C1 segment of cervical spinal cord (tissue), 14 donors: ENCODE results near the gene HDAC9.
"Not testable (repeated sequence)": the region's sequence is repeated elsewhere in the genome, so short reads cannot be mapped to it uniquely, and the experiment has no call there.

Experiments
- DNase-seq, 14 donors: peaks; one replicate each; lab custom pipeline; 2025; lab: John Stamatoyannopoulos, UW

HDAC9 gene

GRCh38 chr7:19017374-19017773 lies 521.8 kb downstream of the HDAC9 start:
- DNase-seq = no peak

- DNase-seq = no peak
These were observed 524.5 kb downstream of the HDAC9 start for GRCh38 chr7:19020062-19020461.

- no peak for DNase-seq
These were observed 525.2 kb downstream of the HDAC9 start for GRCh38 chr7:19020711-19021110.

GRCh38 chr7:19023477-19023876 lies 527.9 kb downstream of the HDAC9 start:
- no peak for DNase-seq

GRCh38 chr7:19024261-19024660 lies 528.7 kb downstream of the HDAC9 start:
- no peak for DNase-seq

- DNase-seq = no peak
These were observed 531.3 kb downstream of the HDAC9 start for GRCh38 chr7:19026888-19027287.

- no peak for DNase-seq
These were observed 534.7 kb downstream of the HDAC9 start for GRCh38 chr7:19030281-19030680.

- not testable (repeated sequence) for DNase-seq
These were observed 537.4 kb downstream of the HDAC9 start for GRCh38 chr7:19032942-19033341.

GRCh38 chr7:19051767-19052375 lies 556.3 kb downstream of the HDAC9 start:
- DNase-seq = peak in 1 of 14 donors; percentile 1
